22Rv1 (cell line): Measurements from ENCODE around the gene ADAMTS17.

ENCODE experiments used
- CTCF ChIP-seq: fragments of 450-650 bp; IDR thresholded peaks from 2 replicates; pipeline ENCODE4 v1.5.1; 2017; ENCODE audit warnings: mild to moderate bottlenecking
- ZFX ChIP-seq: fragments of 450-650 bp; IDR thresholded peaks from 2 replicates; pipeline ENCODE4 v1.6.1; 2017; ENCODE audit warnings: antibody characterized with exemption, borderline replicate concordance

GRCh38 chr15:99923711-99924110 lies 418.1 kb downstream of the ADAMTS17 start:
- no peak for TF ChIP-seq CTCF
- no peak for TF ChIP-seq ZFX
